Activated T-cell treated with anti-CD3 and anti-CD28 coated beads, Interleukin-2, amount 50 U/mL, for 72 hours (primary cell): Measurements from ENCODE around the gene FARP2. TPM values are rescaled to one million over a fixed set of nuclear protein-coding genes. Genes with fewer than 3 reads are reported as not detected.
"Not testable (repeated sequence)": the region's sequence is repeated elsewhere in the genome, so short reads cannot be mapped to it uniquely, and the experiment has no call there.

ENCODE experiments used
- ATAC-seq, 2 donors: fragments of 150-1000 bp; cut with Tn5 transposase; replicated peaks in 1 of 2; 2 replicates each; pipeline ENCODE4 v1.10.0; 2021; ENCODE audit warnings: moderate library complexity in 2 of 2, mild to moderate bottlenecking in 1 of 2
- DNase-seq, 2 donors: peaks; one replicate each; pipeline ENCODE4 v3.0.0; 2021 to 2022; ENCODE audit warnings: mixed read lengths in 1 of 2
- H3K27ac Mint-ChIP-seq: one replicate; pipeline ENCODE4 v1.8.0; 2022; ENCODE audit warnings: mild to moderate bottlenecking, moderate library complexity, mixed read lengths
- H3K27me3 Mint-ChIP-seq: one replicate; pipeline ENCODE4 v1.8.0; 2022; ENCODE audit warnings: low read depth, mixed read lengths
- H3K36me3 Mint-ChIP-seq, 2 donors: one replicate each; pipeline ENCODE4 v1.8.0; 2022; ENCODE audit warnings: mixed read lengths in 2 of 2, mild to moderate bottlenecking in 1 of 2; ENCODE audit not compliant: insufficient read depth in 2 of 2
- H3K4me1 Mint-ChIP-seq: one replicate; pipeline ENCODE4 v1.8.0; 2022; ENCODE audit warnings: low read depth, mixed read lengths
- H3K4me3 Mint-ChIP-seq, 2 donors: one replicate each; pipeline ENCODE4 v1.8.0; 2022; ENCODE audit warnings: mild to moderate bottlenecking in 2 of 2, mixed read lengths in 2 of 2, moderate library complexity in 2 of 2
- H3K9me3 Mint-ChIP-seq, 2 donors: one replicate each; pipeline ENCODE4 v1.8.0; 2022; ENCODE audit warnings: mixed read lengths in 2 of 2
- total RNA-seq, 2 donors: library from RNA; stranded (reverse); gene quantifications; one replicate each; pipeline ENCODE4 v1.2.3, GENCODE V29; 2022

The FARP2 gene
- total RNA-seq, 2 donors from 2014 or later, result 30.2 to 30.8 TPM

GRCh38 chr2:241413501-241413900 lies 57.4 kb downstream of the FARP2 start:
- H3K4me3 Mint-ChIP-seq, H3K36me3 Mint-ChIP-seq, H3K27me3 Mint-ChIP-seq, H3K9me3 Mint-ChIP-seq, H3K27ac Mint-ChIP-seq, ATAC-seq, DNase-seq: not testable (repeated sequence)
- peaks cover 12% of the 10 kb centered on the region for H3K4me1 Mint-ChIP-seq

- Mint-ChIP-seq H3K27ac (no peak overlapping the region), H3K4me1 (peaks cover 12% of the 10 kb centered on the region), H3K4me3 (no peak overlapping the region), H3K36me3 (peaks cover 2 to 10% of the 10 kb centered on the region in 2 donors), H3K27me3 (no peaks in the 10 kb centered on the region), H3K9me3 (no peaks in the 10 kb centered on the region)
- DNase-seq, result no peak
- ATAC-seq, result no peak
Measured at GRCh38 chr2:241413929-241414580, 58.0 kb downstream of the FARP2 start.

- ATAC-seq, result no peak
- peaks cover 12% of the 10 kb centered on the region for H3K4me1 Mint-ChIP-seq
- no peak overlapping the region for H3K4me3 Mint-ChIP-seq
- no peaks in the 10 kb centered on the region for H3K9me3 Mint-ChIP-seq
- DNase-seq, result no peak
- no peak overlapping the region for H3K27ac Mint-ChIP-seq
- no peaks in the 10 kb centered on the region for H3K27me3 Mint-ChIP-seq
- peaks cover 2 to 11% of the 10 kb centered on the region in 2 donors for H3K36me3 Mint-ChIP-seq
Measured at GRCh38 chr2:241415196-241415595, 59.1 kb downstream of the FARP2 start.

GRCh38 chr2:241417626-241418025 lies 61.5 kb downstream of the FARP2 start:
- Mint-ChIP-seq H3K27ac (no peak overlapping the region), H3K4me3 (no peak overlapping the region), H3K36me3 (peaks cover 8 to 12% of the 10 kb centered on the region in 2 donors), H3K4me1 (no peaks in the 10 kb centered on the region), H3K9me3 (peaks cover 0 to 1% of the 10 kb centered on the region in 2 donors), H3K27me3 (no peaks in the 10 kb centered on the region)
- ATAC-seq, result no peak
- no peak for DNase-seq

GRCh38 chr2:241421330-241421729 lies 65.2 kb downstream of the FARP2 start:
- no peak overlapping the region for H3K4me3 Mint-ChIP-seq
- no peak for DNase-seq
- no peak for ATAC-seq
- peaks cover 7 to 12% of the 10 kb centered on the region in 2 donors for H3K9me3 Mint-ChIP-seq
- H3K27me3 Mint-ChIP-seq, result no peaks in the 10 kb centered on the region
- H3K36me3 Mint-ChIP-seq, result peaks cover 14 to 23% of the 10 kb centered on the region in 2 donors
- no peaks in the 10 kb centered on the region for H3K4me1 Mint-ChIP-seq
- H3K27ac Mint-ChIP-seq, result no peak overlapping the region

- peaks cover 7 to 12% of the 10 kb centered on the region in 2 donors for H3K9me3 Mint-ChIP-seq
- peaks cover 14 to 23% of the 10 kb centered on the region in 2 donors for H3K36me3 Mint-ChIP-seq
- not testable (repeated sequence) for DNase-seq, H3K4me1 Mint-ChIP-seq, H3K27ac Mint-ChIP-seq, ATAC-seq, H3K4me3 Mint-ChIP-seq, H3K27me3 Mint-ChIP-seq
Measured at GRCh38 chr2:241421942-241422341, 65.9 kb downstream of the FARP2 start.

GRCh38 chr2:241422350-241422749 lies 66.3 kb downstream of the FARP2 start:
- Mint-ChIP-seq H3K4me3 (no peak overlapping the region), H3K4me1 (no peaks in the 10 kb centered on the region), H3K36me3 (peaks cover 14 to 23% of the 10 kb centered on the region in 2 donors), H3K27ac (no peak overlapping the region), H3K9me3 (peaks cover 7 to 12% of the 10 kb centered on the region in 2 donors), H3K27me3 (no peaks in the 10 kb centered on the region)
- DNase-seq, result no peak
- no peak for ATAC-seq

- not testable (repeated sequence) for H3K4me1 Mint-ChIP-seq, ATAC-seq, H3K4me3 Mint-ChIP-seq, H3K27me3 Mint-ChIP-seq, DNase-seq, H3K27ac Mint-ChIP-seq
- peaks cover 7 to 12% of the 10 kb centered on the region in 2 donors for H3K9me3 Mint-ChIP-seq
- H3K36me3 Mint-ChIP-seq, result peaks cover 14 to 23% of the 10 kb centered on the region in 2 donors
Measured at GRCh38 chr2:241423489-241423888, 67.4 kb downstream of the FARP2 start.

- Mint-ChIP-seq H3K36me3 (peaks cover 14 to 23% of the 10 kb centered on the region in 2 donors), H3K9me3 (peaks cover 7 to 12% of the 10 kb centered on the region in 2 donors), H3K27ac (peak overlapping the region; percentile 41), H3K4me1 (no peaks in the 10 kb centered on the region), H3K27me3 (no peaks in the 10 kb centered on the region), H3K4me3 (no peak overlapping the region)
- DNase-seq, result no peak
- no peak for ATAC-seq
Measured at GRCh38 chr2:241425368-241425767, 69.3 kb downstream of the FARP2 start.

GRCh38 chr2:241430178-241430577 lies 74.1 kb downstream of the FARP2 start:
- DNase-seq (no peak), ATAC-seq (no peak)
- Mint-ChIP-seq H3K9me3 (no peaks in the 10 kb centered on the region), H3K4me3 (no peak overlapping the region), H3K36me3 (peaks cover 2 to 14% of the 10 kb centered on the region in 2 donors), H3K27me3 (no peaks in the 10 kb centered on the region), H3K4me1 (no peaks in the 10 kb centered on the region), H3K27ac (no peak overlapping the region)

GRCh38 chr2:241432824-241433448 lies 76.9 kb downstream of the FARP2 start:
- Mint-ChIP-seq H3K4me1 (no peaks in the 10 kb centered on the region), H3K27me3 (no peaks in the 10 kb centered on the region), H3K36me3 (peaks cover 2 to 21% of the 10 kb centered on the region in 2 donors), H3K9me3 (no peaks in the 10 kb centered on the region), H3K4me3 (no peak overlapping the region), H3K27ac (no peak overlapping the region)
- no peak for ATAC-seq
- DNase-seq, result no peak

GRCh38 chr2:241437179-241437578 lies 81.1 kb downstream of the FARP2 start:
- no peaks in the 10 kb centered on the region for H3K4me1 Mint-ChIP-seq
- H3K36me3 Mint-ChIP-seq, result peaks cover 8 to 19% of the 10 kb centered on the region in 2 donors
- DNase-seq, result no peak
- H3K4me3 Mint-ChIP-seq, result no peak overlapping the region
- peaks cover 7% of the 10 kb centered on the region for H3K27me3 Mint-ChIP-seq
- ATAC-seq, result no peak
- no peaks in the 10 kb centered on the region for H3K9me3 Mint-ChIP-seq
- H3K27ac Mint-ChIP-seq, result no peak overlapping the region

- no peak overlapping the region for H3K4me3 Mint-ChIP-seq
- ATAC-seq (no peak), DNase-seq (no peak)
- peaks cover 15 to 16% of the 10 kb centered on the region in 2 donors for H3K36me3 Mint-ChIP-seq
- H3K4me1 Mint-ChIP-seq, result peaks cover 33% of the 10 kb centered on the region
- H3K9me3 Mint-ChIP-seq, result no peaks in the 10 kb centered on the region
- H3K27ac Mint-ChIP-seq, result no peak overlapping the region
- peaks cover 19% of the 10 kb centered on the region for H3K27me3 Mint-ChIP-seq
Measured at GRCh38 chr2:241441492-241441891, 85.4 kb downstream of the FARP2 start.
